GM10266 (cell line): ENCODE measurements around the gene CCDC88B.

Source experiments
- DNase-seq: peaks from one replicate; pipeline ENCODE4 v3.0.0; 2012; ENCODE audit errors: extremely low spot score
- TF ChIP-seq, protein P1 (sequence below): IDR thresholded peaks from 2 replicates; pipeline ENCODE4 v1.5.1; 2012; ENCODE audit warnings: mild to moderate bottlenecking, low read depth; ENCODE audit not compliant: control insufficient read depth, insufficient read depth; ENCODE audit errors: missing control alignments

Gene CCDC88B

DNA sequence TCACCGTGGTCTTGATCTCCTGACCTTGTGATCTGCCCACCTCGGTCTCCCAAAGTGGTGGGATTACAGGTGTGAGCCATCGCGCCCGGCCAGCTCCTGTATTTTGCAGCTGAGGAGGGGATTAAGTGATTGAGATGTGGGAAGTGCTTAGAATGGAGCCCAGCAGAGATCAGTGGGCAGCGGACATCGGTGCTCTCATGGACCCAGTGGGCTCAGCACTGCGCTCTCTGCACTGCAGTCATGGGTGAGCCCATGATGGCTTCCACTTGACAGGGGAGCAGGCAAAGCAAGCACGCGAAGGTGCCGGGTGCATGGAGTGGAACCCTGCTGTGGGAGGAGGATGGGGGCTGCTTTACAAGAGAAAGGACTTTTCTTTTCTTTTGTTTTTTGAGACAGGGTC lies 9.1 kb upstream of the CCDC88B start:
- DNase-seq: no peak
- TF ChIP-seq, protein P1, sequence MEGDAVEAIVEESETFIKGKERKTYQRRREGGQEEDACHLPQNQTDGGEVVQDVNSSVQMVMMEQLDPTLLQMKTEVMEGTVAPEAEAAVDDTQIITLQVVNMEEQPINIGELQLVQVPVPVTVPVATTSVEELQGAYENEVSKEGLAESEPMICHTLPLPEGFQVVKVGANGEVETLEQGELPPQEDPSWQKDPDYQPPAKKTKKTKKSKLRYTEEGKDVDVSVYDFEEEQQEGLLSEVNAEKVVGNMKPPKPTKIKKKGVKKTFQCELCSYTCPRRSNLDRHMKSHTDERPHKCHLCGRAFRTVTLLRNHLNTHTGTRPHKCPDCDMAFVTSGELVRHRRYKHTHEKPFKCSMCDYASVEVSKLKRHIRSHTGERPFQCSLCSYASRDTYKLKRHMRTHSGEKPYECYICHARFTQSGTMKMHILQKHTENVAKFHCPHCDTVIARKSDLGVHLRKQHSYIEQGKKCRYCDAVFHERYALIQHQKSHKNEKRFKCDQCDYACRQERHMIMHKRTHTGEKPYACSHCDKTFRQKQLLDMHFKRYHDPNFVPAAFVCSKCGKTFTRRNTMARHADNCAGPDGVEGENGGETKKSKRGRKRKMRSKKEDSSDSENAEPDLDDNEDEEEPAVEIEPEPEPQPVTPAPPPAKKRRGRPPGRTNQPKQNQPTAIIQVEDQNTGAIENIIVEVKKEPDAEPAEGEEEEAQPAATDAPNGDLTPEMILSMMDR: no peak

- DNase-seq: peak; percentile 73
- TF ChIP-seq, protein P1: peak; percentile 77
Measured at GRCh38 chr11:64331569-64332371, 8.2 kb upstream of the CCDC88B start.

DNA sequence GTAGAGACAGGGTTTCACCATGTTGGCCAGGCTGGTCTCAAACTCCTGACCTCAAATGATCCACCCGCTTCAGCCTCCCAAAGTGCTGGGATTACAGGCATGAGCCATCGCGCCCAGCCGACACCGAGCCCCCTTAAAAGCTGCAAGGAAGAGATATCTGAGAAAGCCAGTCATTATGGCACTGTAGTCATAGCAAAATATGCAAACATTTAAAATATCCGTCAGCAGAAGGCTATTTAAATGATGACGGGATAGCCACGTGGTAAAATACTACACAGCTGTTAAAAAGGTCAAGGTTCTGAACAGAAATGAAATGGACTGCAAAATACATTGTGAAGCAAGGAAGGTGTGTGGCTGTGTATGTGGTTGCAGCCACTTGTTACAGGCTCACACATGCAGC lies 6.4 kb upstream of the CCDC88B start:
- TF ChIP-seq, protein P1: no peak
- DNase-seq: no peak

- peak; percentile 85 for DNase-seq
- TF ChIP-seq, protein P1: peak; percentile 19
Measured at GRCh38 chr11:64334764-64335735, 5.0 kb upstream of the CCDC88B start.

- TF ChIP-seq, protein P1: no peak
- no peak for DNase-seq
Measured at GRCh38 chr11:64337538-64338249, 2.3 kb upstream of the CCDC88B start.

- DNase-seq: no peak
- TF ChIP-seq, protein P1: no peak
Measured at GRCh38 chr11:64338716-64339115, 1.3 kb upstream of the CCDC88B start.
